GM13976 (cell line): ENCODE measurements around the gene CCDC188.

Experiments used
- DNase-seq: peaks from one replicate; pipeline ENCODE4 v3.0.0; 2012; ENCODE audit warnings: low spot score
- CTCF ChIP-seq: IDR thresholded peaks from 2 replicates; pipeline ENCODE4 v1.5.1; 2012; ENCODE audit warnings: borderline replicate concordance, mild to moderate bottlenecking; ENCODE audit not compliant: insufficient read depth; ENCODE audit errors: extremely low read depth, missing control alignments, control extremely low read depth
- in situ Hi-C: fragments of 300-500 bp; cut with MboI; formaldehyde crosslinking; loops from one replicate; pipeline ENCODE4 v1.12.0; 2022; ENCODE audit warnings: low sequenced_read_pairs, mixed read lengths, inconsistent platforms; ENCODE audit not compliant: unreplicated experiment

CCDC188 gene

GRCh38 chr22:20181194-20181883 lies 30.5 kb upstream of the CCDC188 start:
- no peak for TF ChIP-seq CTCF
- DNase-seq, result no peak
- in situ Hi-C loops, result no loop called here

GRCh38 chr22:20180640-20181039 lies 29.8 kb upstream of the CCDC188 start:
- TF ChIP-seq CTCF, result no peak
- in situ Hi-C loops, result no loop called here
- no peak for DNase-seq

GRCh38 chr22:20180245-20180630 lies 29.4 kb upstream of the CCDC188 start:
- DNase-seq, result no peak
- in situ Hi-C loops, result no loop called here
- no peak for TF ChIP-seq CTCF

GRCh38 chr22:20179455-20180244 lies 28.8 kb upstream of the CCDC188 start:
- no peak for DNase-seq
- no peak for TF ChIP-seq CTCF
- in situ Hi-C loops, result no loop called here

- in situ Hi-C loops, result no loop called here
- TF ChIP-seq CTCF, result no peak
- DNase-seq, result no peak
Measured at GRCh38 chr22:20178915-20179227, 28.0 kb upstream of the CCDC188 start.

- no peak for DNase-seq
- in situ Hi-C loops, result no loop called here
- TF ChIP-seq CTCF, result no peak
Measured at GRCh38 chr22:20178075-20178914, 27.4 kb upstream of the CCDC188 start.
